ENCODE data around the gene SPINK2.

DNA sequence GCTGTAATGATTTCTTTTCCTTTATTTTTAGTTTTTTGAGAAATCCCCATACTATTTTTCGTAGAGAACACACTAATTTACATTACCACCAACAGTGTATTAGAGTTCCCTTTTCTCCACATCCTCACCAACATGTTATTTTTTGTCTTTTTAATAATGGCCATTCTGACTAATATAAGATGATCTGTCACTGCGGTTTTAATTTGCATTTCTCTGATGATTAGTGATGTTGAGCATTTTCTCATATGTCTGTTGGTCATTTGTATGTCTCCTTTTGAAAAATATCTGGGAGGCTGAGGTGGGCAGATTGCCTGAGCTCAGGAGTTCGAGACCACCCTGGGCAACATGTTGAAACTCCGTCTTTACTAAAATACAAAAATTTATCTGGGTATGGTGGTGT lies 30.2 kb downstream of the SPINK2 start:
- TF ChIP-seq, protein P1, sequence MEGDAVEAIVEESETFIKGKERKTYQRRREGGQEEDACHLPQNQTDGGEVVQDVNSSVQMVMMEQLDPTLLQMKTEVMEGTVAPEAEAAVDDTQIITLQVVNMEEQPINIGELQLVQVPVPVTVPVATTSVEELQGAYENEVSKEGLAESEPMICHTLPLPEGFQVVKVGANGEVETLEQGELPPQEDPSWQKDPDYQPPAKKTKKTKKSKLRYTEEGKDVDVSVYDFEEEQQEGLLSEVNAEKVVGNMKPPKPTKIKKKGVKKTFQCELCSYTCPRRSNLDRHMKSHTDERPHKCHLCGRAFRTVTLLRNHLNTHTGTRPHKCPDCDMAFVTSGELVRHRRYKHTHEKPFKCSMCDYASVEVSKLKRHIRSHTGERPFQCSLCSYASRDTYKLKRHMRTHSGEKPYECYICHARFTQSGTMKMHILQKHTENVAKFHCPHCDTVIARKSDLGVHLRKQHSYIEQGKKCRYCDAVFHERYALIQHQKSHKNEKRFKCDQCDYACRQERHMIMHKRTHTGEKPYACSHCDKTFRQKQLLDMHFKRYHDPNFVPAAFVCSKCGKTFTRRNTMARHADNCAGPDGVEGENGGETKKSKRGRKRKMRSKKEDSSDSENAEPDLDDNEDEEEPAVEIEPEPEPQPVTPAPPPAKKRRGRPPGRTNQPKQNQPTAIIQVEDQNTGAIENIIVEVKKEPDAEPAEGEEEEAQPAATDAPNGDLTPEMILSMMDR (conservative IDR thresholded peaks at IDR 0.05 in 1 of 2, IDR thresholded peaks at IDR 0.05 in 1 of 2; ENCODE audit: low read depth in 1 of 2, low read length in 2 of 2) = no peak
- TF ChIP-seq EZH2 (IDR thresholded peaks at IDR 0.05; ENCODE audit: low read length, missing control alignments) = no peak
